ENCODE results near the gene XPO6. TPM values are rescaled to one million over a fixed set of nuclear protein-coding genes. Genes with fewer than 3 reads are reported as not detected.

The XPO6 gene
- total RNA-seq, 2 donors from 2014 or later, result 17.9 to 29.8 TPM

- DNase-seq (ENCODE audit: low spot score), result no peak
- H3K36me3 ChIP-seq, result no peaks in the 10 kb centered on the region
- TF ChIP-seq CTCF (IDR thresholded peaks at IDR 0.05), result no peak
- peaks cover 0 to 7% of the 10 kb centered on the region in 2 donors for H3K4me1 ChIP-seq
- no peaks in the 10 kb centered on the region for H3K27me3 ChIP-seq
- no peaks in the 10 kb centered on the region for H3K9me3 ChIP-seq
- H3K27ac ChIP-seq, result no peak overlapping the region
- no peak overlapping the region for H3K4me3 ChIP-seq
These were observed 5.6 kb upstream of the XPO6 start for GRCh38 chr16:28217326-28217725.

- Histone ChIP-seq H3K4me1 (peaks cover 0 to 21% of the 10 kb centered on the region in 2 donors), H3K4me3 (no peak overlapping the region), H3K27ac (no peak overlapping the region), H3K27me3 (no peaks in the 10 kb centered on the region), H3K9me3 (no peaks in the 10 kb centered on the region), H3K36me3 (peaks cover 4% of the 10 kb centered on the region)
- DNase-seq (ENCODE audit: low spot score), result no peak
- no peak for TF ChIP-seq CTCF (IDR thresholded peaks at IDR 0.05)
These were observed 1.6 kb upstream of the XPO6 start for GRCh38 chr16:28213396-28213795.

GRCh38 chr16:28212532-28212873, 738 bp upstream of the XPO6 start:
- DNase-seq (ENCODE audit: low spot score), result no peak
- Histone ChIP-seq H3K4me3 (peak overlapping the region; percentile 54 to 81), H3K9me3 (no peaks in the 10 kb centered on the region), H3K4me1 (peaks cover 0 to 21% of the 10 kb centered on the region in 2 donors), H3K36me3 (peaks cover 4% of the 10 kb centered on the region), H3K27me3 (no peaks in the 10 kb centered on the region), H3K27ac (peak overlapping the region; percentile 75 to 88)
- no peak for TF ChIP-seq CTCF (IDR thresholded peaks at IDR 0.05)

- no peak for TF ChIP-seq CTCF (IDR thresholded peaks at IDR 0.05)
- peaks cover 6% of the 10 kb centered on the region for H3K36me3 ChIP-seq
- H3K4me1 ChIP-seq, result peaks cover 0 to 21% of the 10 kb centered on the region in 2 donors
- no peaks in the 10 kb centered on the region for H3K27me3 ChIP-seq
- peak overlapping the region; percentile 54 to 81 for H3K4me3 ChIP-seq
- H3K27ac ChIP-seq, result peak overlapping the region; percentile 75 to 88
- DNase-seq (ENCODE audit: low spot score), result peak; percentile 68
- H3K9me3 ChIP-seq, result no peaks in the 10 kb centered on the region
These were observed 681 bp downstream of the XPO6 start for GRCh38 chr16:28210979-28211588.

DNA sequence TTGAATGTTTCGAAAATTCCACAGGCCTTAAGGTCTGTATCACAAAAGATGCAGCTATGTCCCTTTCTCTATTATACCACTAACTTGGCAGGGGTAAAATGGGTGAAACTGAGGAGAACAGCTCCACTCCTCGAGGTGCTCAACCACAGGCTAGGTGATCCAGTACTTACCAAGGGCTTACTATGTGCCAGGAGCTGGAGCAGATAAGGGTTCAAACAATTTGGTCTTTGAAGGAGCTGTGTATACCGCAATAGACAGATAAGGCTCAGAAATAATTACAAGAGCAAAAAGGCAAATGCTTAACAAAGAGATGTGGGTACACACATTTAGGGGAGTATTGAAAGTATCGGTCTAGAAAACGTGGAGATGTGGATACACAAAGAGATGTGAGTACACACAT, 1.5 kb downstream of the XPO6 start:
- TF ChIP-seq CTCF (IDR thresholded peaks at IDR 0.05), result no peak

GRCh38 chr16:28208824-28209223, 2.9 kb downstream of the XPO6 start:
- H3K4me1 ChIP-seq, result peaks cover 0 to 35% of the 10 kb centered on the region in 2 donors
- DNase-seq (ENCODE audit: low spot score), result no peak

More for the DNA sequence above, 1.5 kb downstream of the XPO6 start:
- no peaks in the 10 kb centered on the region for H3K9me3 ChIP-seq
- H3K27me3 ChIP-seq, result no peaks in the 10 kb centered on the region
- peaks cover 13% of the 10 kb centered on the region for H3K36me3 ChIP-seq
- H3K4me1 ChIP-seq, result peaks cover 0 to 21% of the 10 kb centered on the region in 2 donors
- H3K4me3 ChIP-seq, result peak overlapping the region; percentile 54 to 81
- no peak overlapping the region for H3K27ac ChIP-seq
- no peak for DNase-seq (ENCODE audit: low spot score)

More at GRCh38 chr16:28208824-28209223, 2.9 kb downstream of the XPO6 start:
- Histone ChIP-seq H3K27me3 (no peaks in the 10 kb centered on the region), H3K27ac (no peak overlapping the region), H3K36me3 (peaks cover 13% of the 10 kb centered on the region), H3K9me3 (no peaks in the 10 kb centered on the region), H3K4me3 (no peak overlapping the region)
- no peak for TF ChIP-seq CTCF (IDR thresholded peaks at IDR 0.05)
